Esophagus muscularis mucosa (tissue), 3 donors: ENCODE results near the gene PCNX1.

Experiments used
- EP300 ChIP-seq: sonication (generic); formaldehyde crosslinking; IDR thresholded peaks from one replicate; pipeline ENCODE4 v1.6.1; 2017; ENCODE audit warnings: antibody characterized with exemption
- POLR2AphosphoS5 ChIP-seq, 2 donors: sonication (generic); formaldehyde crosslinking; IDR thresholded peaks; one replicate each; pipeline ENCODE4 v1.6.1; 2017; ENCODE audit warnings: antibody characterized with exemption in 2 of 2

DNA sequence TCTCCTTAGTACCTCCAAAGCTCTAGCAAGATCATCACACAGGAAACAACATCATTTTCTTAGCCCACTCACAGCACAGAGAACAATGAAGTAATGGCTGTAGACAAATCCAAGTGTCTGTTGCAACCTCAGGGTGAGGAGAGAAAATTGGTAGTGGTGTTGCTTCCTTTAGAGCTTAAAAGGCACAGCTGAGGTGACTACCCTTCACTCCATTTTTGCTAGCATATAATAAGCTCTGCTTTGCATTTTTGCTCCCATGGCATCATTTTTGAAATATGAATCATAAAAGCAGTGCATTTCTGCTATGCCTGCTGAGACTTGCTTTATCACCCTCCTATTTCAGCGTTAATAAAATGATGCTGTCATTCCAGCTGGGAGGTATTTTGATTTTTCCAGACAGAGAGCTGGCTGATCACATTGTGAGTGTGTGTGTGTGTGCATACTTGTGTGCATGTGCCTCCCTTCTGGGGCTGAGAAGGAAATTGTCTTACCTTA, 18.5 kb upstream of the PCNX1 start:
- TF ChIP-seq EP300 (no peak), POLR2AphosphoS5 (IDR thresholded peaks at IDR 0.05) (no peak)
